SHP77 treated with DMSO at 0.1 percent for 48 hours (cell line): ENCODE measurements around the gene CACYBP.
"Not testable (repeated sequence)": the region's sequence is repeated elsewhere in the genome, so short reads cannot be mapped to it uniquely, and the experiment has no call there.

Source experiments
- DNase-seq: peaks from one replicate; lab custom pipeline; 2025; lab: John Stamatoyannopoulos, UW

The CACYBP gene

GRCh38 chr1:175013445-175013844 is 13.7 kb downstream of the CACYBP start:
- DNase-seq: no peak

GRCh38 chr1:175015243-175015642 is 15.5 kb downstream of the CACYBP start:
- no peak for DNase-seq

GRCh38 chr1:175019524-175019923 is 19.8 kb downstream of the CACYBP start:
- DNase-seq: no peak

- DNase-seq: peak; percentile 89
Observed at GRCh38 chr1:175023043-175023921, 23.5 kb downstream of the CACYBP start, which contains the start of gene MRPS14. Gene MRPS14, minus strand, starts transcription at chr1:175023425. Its CDS starts 17 bp downstream, at chr1:175023408.

GRCh38 chr1:175023922-175024242 is 24.1 kb downstream of the CACYBP start:
- not testable (repeated sequence) for DNase-seq

- DNase-seq: no peak
Observed at GRCh38 chr1:175024773-175025172, 25.0 kb downstream of the CACYBP start.

- no peak for DNase-seq
Observed at GRCh38 chr1:175033953-175034352, 34.2 kb downstream of the CACYBP start.

GRCh38 chr1:175034775-175035174 is 35.0 kb downstream of the CACYBP start:
- no peak for DNase-seq

- no peak for DNase-seq
Observed at GRCh38 chr1:175035865-175036264, 36.1 kb downstream of the CACYBP start.

- no peak for DNase-seq
Observed at GRCh38 chr1:175036476-175036875, 36.7 kb downstream of the CACYBP start.

- no peak for DNase-seq
Observed at GRCh38 chr1:175037416-175037815, 37.7 kb downstream of the CACYBP start.

- DNase-seq: no peak
Observed at GRCh38 chr1:175040324-175040879, 40.7 kb downstream of the CACYBP start.

GRCh38 chr1:175042650-175043049 is 42.9 kb downstream of the CACYBP start:
- DNase-seq: no peak

- DNase-seq: no peak
Observed at GRCh38 chr1:175043824-175044223, 44.1 kb downstream of the CACYBP start.

- not testable (repeated sequence) for DNase-seq
Observed at GRCh38 chr1:175044591-175044990, 44.8 kb downstream of the CACYBP start.

- DNase-seq: no peak
Observed at GRCh38 chr1:175045097-175045496, 45.4 kb downstream of the CACYBP start.

GRCh38 chr1:175045519-175045918 is 45.8 kb downstream of the CACYBP start:
- DNase-seq: no peak

- no peak for DNase-seq
Observed at GRCh38 chr1:175050992-175051391, 51.2 kb downstream of the CACYBP start.

GRCh38 chr1:175054736-175055135 is 55.0 kb downstream of the CACYBP start:
- no peak for DNase-seq
